Adrenal gland (tissue), 12 donors: ENCODE data around the gene MED27. TPM values are rescaled to one million over a fixed set of nuclear protein-coding genes. Genes with fewer than 3 reads are reported as not detected.

Experiments used
- DNase-seq, 7 donors: peaks; one replicate each; pipeline ENCODE4 v3.0.0-alpha.2; 2019 to 2020
- H3K27ac ChIP-seq, 5 donors: fragments of 200-600 bp; sonication (generic) in 4 of 5; 1 replicate in 3 of 5; 2 replicates in 2 of 5; pipeline versions ENCODE4 v1.5.1 to v1.8.0; 2016 to 2020; ENCODE audit warnings: mild to moderate bottlenecking in 1 of 5
- H3K27me3 ChIP-seq: fragments of 200-600 bp; 2 replicates; pipeline ENCODE4 v1.8.0; 2021
- H3K36me3 ChIP-seq, 2 donors: fragments of 200-600 bp; replicated peaks in 1 of 2; 1 replicate in 1 of 2; 2 replicates in 1 of 2; pipeline versions ENCODE4 v1.5.1 to v1.8.0; 2018 to 2022
- H3K4me1 ChIP-seq, 2 donors: fragments of 200-600 bp; replicated peaks in 1 of 2; 1 replicate in 1 of 2; 2 replicates in 1 of 2; pipeline versions ENCODE4 v1.5.1 to v1.8.0; 2018 to 2021
- H3K4me3 ChIP-seq, 4 donors: fragments of 200-600 bp; sonication (generic) in 3 of 4; one replicate each; pipeline ENCODE4 v1.5.1; 2016 to 2018
- H3K9me3 ChIP-seq, 3 donors: fragments of 200-600 bp; sonication (generic) in 1 of 3; replicated peaks in 1 of 3; 1 replicate in 2 of 3; 2 replicates in 1 of 3; pipeline versions ENCODE4 v1.5.1 to v1.8.0; 2016 to 2021
- POLR2A ChIP-seq, 2 donors: fragments of 450-650 bp; IDR thresholded peaks; one replicate each; pipeline ENCODE4 v1.6.1; 2017; ENCODE audit warnings: antibody characterized with exemption in 2 of 2, mild to moderate bottlenecking in 2 of 2, moderate library complexity in 1 of 2
- WGBS, 4 donors: extraction: QIAGEN DNeasy Blood & Tissue Kit in 2 of 4; methylation state at CpG; one replicate each; pipeline versions ENCODE4 v1.1.5 to v1.1.7; 2013 to 2017; 5-methylcytosine and 5-hydroxymethylcytosine counted together
- intact Hi-C, 2 donors: fragments of 100-400 bp; cut with DNase I; formaldehyde crosslinking; loops; one replicate each; pipeline versions ENCODE4 v1.14.1 to v1.15.0; 2022 to 2023
- polyA plus RNA-seq, 3 donors: library from polyadenylated mRNA; stranded (reverse); fragments of 200-250 nt in 2 of 3; fragments of 350-450 nt in 1 of 3; fragmentation: Illumina TruSeq in 1 of 3; extraction: RNeasy Lipid Tissue Mini Kit (QIAGEN cat#74804) in 1 of 3; gene quantifications; one replicate each; pipeline ENCODE4 v1.2.3, GENCODE V29; 2013 to 2014
- total RNA-seq, 9 donors: library from RNA; depleted of rRNA in 4 of 9; stranded (reverse); fragments of >200 nt in 4 of 9; fragments of 120-200 nt in 1 of 9; fragmentation: NEBNext Ultra II Directional in 1 of 9; extraction: Animal tissue kit (Norgen Biotek cat#: 25700) in 1 of 9; gene quantifications; one replicate each; pipeline versions ENCODE4 v1.1.0 to v1.2.4, GENCODE V29; 2013 to 2023
- TF ChIP-seq, protein P1 (sequence below), 6 experiments: fragments of 450-650 bp in 4 of 6; fragments of 200-600 bp in 2 of 6; sonication (generic) in 1 of 6; IDR thresholded peaks; 1 replicate in 5 of 6; 2 replicates in 1 of 6; pipeline versions ENCODE4 v1.5.1 to v1.8.0; 2016 to 2021; ENCODE audit warnings: antibody characterized with exemption in 6 of 6, mild to moderate bottlenecking in 2 of 6, moderate library complexity in 1 of 6
- donor health status: healthy with polysubstance abuse.
- donor health status: Bipolar disorder and iron deficiency.
- donor health status: DM: yes; HTN: yes; CAD: no.
- donor health status: DM: no; HTN: no; CAD: no.
- donor health status: DM: no; HTN: no; CAD: no.
- donor health status: DM: yes; HTN: yes; CAD: no.

The MED27 gene
- total and polyA plus RNA-seq, 12 donors = 12.2 to 37.4 (median 15.9) TPM

DNA sequence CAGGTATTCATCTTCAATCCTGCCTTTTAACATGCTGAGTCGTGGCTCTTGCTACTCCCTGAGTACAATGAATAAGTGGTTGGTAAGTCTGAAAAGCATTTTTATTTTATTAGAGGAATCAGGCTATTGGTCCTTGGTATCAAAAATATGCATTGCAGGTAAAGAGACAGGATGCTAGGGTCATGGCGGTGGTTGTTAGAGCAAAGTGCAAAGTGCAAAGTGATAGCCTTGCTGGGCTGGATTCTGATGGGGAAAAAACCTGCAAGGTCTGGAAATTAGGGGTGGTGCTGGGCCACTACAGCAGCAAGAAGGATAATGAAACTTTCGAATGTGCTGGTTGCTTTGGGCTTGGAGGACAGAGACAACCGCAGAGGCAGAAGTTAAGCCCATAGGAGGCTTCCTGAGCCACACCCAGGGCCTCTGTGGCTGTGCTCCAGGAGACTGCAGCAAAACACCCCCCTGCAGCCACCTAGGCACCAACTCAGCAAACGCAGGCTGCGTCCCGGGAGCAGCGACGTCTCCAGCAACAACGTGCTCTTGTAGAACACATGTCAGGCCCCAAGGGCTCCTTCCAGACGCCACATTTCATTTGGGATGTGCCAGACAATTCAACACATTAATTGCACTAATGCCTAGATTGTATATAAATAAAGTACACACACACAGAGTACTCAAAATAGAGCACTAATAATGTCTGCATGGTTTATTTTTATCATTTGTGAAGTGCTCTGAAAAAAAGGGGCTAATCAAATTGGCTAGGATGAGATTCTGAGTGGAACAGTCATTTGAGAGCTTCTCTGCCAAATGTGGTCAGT lies 190.0 kb downstream of the MED27 start:
- no peaks in the 10 kb centered on the region for H3K9me3 ChIP-seq
- H3K4me3 ChIP-seq = no peak overlapping the region
- WGBS, 4 donors = 65 to 87% (median 81%) methylated on average over 9 to 11 of the region's 11 CpGs
- H3K36me3 ChIP-seq = peaks cover 0 to 6% of the 10 kb centered on the region in 2 donors
- no peak overlapping the region for H3K27ac ChIP-seq
- TF ChIP-seq, protein P1, sequence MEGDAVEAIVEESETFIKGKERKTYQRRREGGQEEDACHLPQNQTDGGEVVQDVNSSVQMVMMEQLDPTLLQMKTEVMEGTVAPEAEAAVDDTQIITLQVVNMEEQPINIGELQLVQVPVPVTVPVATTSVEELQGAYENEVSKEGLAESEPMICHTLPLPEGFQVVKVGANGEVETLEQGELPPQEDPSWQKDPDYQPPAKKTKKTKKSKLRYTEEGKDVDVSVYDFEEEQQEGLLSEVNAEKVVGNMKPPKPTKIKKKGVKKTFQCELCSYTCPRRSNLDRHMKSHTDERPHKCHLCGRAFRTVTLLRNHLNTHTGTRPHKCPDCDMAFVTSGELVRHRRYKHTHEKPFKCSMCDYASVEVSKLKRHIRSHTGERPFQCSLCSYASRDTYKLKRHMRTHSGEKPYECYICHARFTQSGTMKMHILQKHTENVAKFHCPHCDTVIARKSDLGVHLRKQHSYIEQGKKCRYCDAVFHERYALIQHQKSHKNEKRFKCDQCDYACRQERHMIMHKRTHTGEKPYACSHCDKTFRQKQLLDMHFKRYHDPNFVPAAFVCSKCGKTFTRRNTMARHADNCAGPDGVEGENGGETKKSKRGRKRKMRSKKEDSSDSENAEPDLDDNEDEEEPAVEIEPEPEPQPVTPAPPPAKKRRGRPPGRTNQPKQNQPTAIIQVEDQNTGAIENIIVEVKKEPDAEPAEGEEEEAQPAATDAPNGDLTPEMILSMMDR (IDR thresholded peaks at IDR 0.05) = no peak
- no peak for TF ChIP-seq POLR2A (IDR thresholded peaks at IDR 0.05)
- H3K27me3 ChIP-seq = no peaks in the 10 kb centered on the region
- peaks cover 5 to 18% of the 10 kb centered on the region in 2 donors for H3K4me1 ChIP-seq
- intact Hi-C loops = no loop called here
- no peak for DNase-seq

DNA sequence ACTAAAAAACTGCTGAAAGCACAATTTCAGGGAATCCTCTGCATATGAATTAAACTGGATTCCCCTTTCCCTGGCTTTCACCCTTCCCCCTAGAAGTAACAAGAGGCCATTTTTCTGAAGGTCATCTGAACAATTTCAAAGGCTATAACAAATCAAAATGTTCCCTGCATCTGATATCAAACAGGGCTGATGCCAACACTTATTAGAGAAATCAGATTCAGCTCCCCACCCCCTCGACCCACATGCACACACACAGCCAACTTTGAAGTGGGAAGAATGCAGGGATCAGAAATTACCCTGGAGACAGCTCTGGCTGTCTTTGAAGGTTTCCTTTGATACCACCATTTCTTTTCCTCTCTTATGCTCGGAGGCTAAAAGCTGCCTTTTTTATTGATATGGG lies 190.7 kb downstream of the MED27 start:
- Histone ChIP-seq H3K4me1 (peaks cover 5 to 18% of the 10 kb centered on the region in 2 donors), H3K36me3 (peaks cover 0 to 6% of the 10 kb centered on the region in 2 donors), H3K27me3 (no peaks in the 10 kb centered on the region), H3K27ac (no peak overlapping the region), H3K4me3 (no peak overlapping the region), H3K9me3 (no peaks in the 10 kb centered on the region)
- intact Hi-C loops = no loop called here
- peak in 4 of 7 donors; percentile 27 to 58 (median 42) for DNase-seq
- WGBS, 4 donors = 49 to 81% (median 53%) methylated on average over 2 of the region's 2 CpGs
- TF ChIP-seq POLR2A (IDR thresholded peaks at IDR 0.05) = no peak
- TF ChIP-seq, protein P1 (IDR thresholded peaks at IDR 0.05) = no peak

DNA sequence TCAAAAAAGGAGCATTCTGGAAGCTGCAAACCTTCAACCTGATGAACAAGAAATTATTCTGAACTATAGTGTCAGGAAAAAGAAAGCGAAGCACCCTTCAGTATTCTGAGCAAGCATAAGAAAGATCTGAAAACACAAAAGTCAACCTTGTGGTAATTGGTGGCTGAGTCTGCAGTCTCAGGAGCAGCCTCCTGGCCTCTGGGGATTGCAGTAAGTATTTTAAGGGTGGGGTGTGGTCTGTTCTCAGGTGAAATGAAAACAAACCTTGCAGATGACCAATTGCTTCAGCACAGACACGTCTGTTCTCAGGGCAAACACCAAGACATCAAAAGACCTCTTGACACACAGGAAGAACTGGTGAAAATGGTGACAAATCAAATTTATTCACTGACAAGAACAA lies 192.0 kb downstream of the MED27 start:
- intact Hi-C loops = no loop called here
- 89 to 98% (median 93%) methylated on average over 2 of the region's 2 CpGs for WGBS, 4 donors

DNA sequence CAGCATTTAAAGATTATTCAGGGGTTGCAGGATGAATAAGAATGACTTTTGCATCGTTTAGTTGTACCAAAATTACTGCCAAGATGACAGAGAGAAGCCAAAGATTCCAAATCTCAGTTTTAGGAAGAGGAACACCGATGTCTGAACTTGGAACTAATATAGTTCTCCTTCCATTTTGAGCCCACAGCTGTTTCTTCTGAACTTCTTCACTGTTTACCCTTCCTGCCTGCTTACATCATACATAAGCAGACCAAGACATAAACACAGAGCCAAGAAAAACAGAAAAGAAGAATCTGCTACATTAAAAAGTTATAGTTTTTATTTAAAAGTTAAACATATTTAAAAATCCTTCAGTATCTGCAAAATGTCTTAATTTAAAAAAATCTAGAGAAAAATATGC lies 192.8 kb downstream of the MED27 start:
- peaks cover 5 to 18% of the 10 kb centered on the region in 2 donors for H3K4me1 ChIP-seq
- TF ChIP-seq, protein P1 (IDR thresholded peaks at IDR 0.05) = no peak
- no peak for TF ChIP-seq POLR2A (IDR thresholded peaks at IDR 0.05)
- DNase-seq = no peak
- H3K4me3 ChIP-seq = no peak overlapping the region
- no peak overlapping the region for H3K27ac ChIP-seq
- no peaks in the 10 kb centered on the region for H3K27me3 ChIP-seq
- intact Hi-C loops = no loop called here
- no peaks in the 10 kb centered on the region for H3K9me3 ChIP-seq
- WGBS, 4 donors = 73 to 82% (median 80%) methylated on average over 2 of the region's 2 CpGs
- no peaks in the 10 kb centered on the region for H3K36me3 ChIP-seq

More for the DNA sequence above, 192.0 kb downstream of the MED27 start:
- Histone ChIP-seq H3K4me3 (no peak overlapping the region), H3K36me3 (no peaks in the 10 kb centered on the region), H3K4me1 (peaks cover 5 to 18% of the 10 kb centered on the region in 2 donors), H3K27ac (no peak overlapping the region), H3K9me3 (no peaks in the 10 kb centered on the region), H3K27me3 (no peaks in the 10 kb centered on the region)
- no peak for TF ChIP-seq POLR2A (IDR thresholded peaks at IDR 0.05)
- TF ChIP-seq, protein P1 (IDR thresholded peaks at IDR 0.05) = no peak
- DNase-seq = no peak
